C4-2B (cell line): ENCODE results near the gene LTF.

ENCODE experiments used
- ZFX ChIP-seq: fragments of 450-650 bp; IDR thresholded peaks from 2 replicates; pipeline ENCODE4 v1.6.1; 2017
- TF ChIP-seq, protein P1 (sequence below): fragments of 450-650 bp; conservative IDR thresholded peaks from 2 replicates; pipeline ENCODE4 v1.5.1; 2017; ENCODE audit warnings: mild to moderate bottlenecking

GRCh38 chr3:46485779-46486175, 21.1 kb upstream of the LTF start:
- TF ChIP-seq, protein P1, sequence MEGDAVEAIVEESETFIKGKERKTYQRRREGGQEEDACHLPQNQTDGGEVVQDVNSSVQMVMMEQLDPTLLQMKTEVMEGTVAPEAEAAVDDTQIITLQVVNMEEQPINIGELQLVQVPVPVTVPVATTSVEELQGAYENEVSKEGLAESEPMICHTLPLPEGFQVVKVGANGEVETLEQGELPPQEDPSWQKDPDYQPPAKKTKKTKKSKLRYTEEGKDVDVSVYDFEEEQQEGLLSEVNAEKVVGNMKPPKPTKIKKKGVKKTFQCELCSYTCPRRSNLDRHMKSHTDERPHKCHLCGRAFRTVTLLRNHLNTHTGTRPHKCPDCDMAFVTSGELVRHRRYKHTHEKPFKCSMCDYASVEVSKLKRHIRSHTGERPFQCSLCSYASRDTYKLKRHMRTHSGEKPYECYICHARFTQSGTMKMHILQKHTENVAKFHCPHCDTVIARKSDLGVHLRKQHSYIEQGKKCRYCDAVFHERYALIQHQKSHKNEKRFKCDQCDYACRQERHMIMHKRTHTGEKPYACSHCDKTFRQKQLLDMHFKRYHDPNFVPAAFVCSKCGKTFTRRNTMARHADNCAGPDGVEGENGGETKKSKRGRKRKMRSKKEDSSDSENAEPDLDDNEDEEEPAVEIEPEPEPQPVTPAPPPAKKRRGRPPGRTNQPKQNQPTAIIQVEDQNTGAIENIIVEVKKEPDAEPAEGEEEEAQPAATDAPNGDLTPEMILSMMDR, result no peak
- TF ChIP-seq ZFX, result no peak
